Neural progenitor cell (in vitro differentiated cells): ENCODE measurements around the gene SAMD11.

Source experiments
- EZH2 ChIP-seq: fragments of 200-600 bp; sonication (generic); IDR thresholded peaks from 2 replicates; pipeline ENCODE4 v1.6.1; 2017; ENCODE audit warnings: antibody characterized with exemption, mild to moderate bottlenecking, moderate library complexity
- EZH2phosphoT487 ChIP-seq: fragments of 200-600 bp; sonication (generic); IDR thresholded peaks from 2 replicates; pipeline ENCODE4 v1.6.1; 2017; ENCODE audit warnings: antibody characterized with exemption
- TF ChIP-seq, protein P1 (sequence below): fragments of 200-600 bp; sonication (generic); IDR thresholded peaks from 2 replicates; pipeline ENCODE4 v1.5.1; 2017; ENCODE audit warnings: antibody characterized with exemption, mild to moderate bottlenecking

- TF ChIP-seq EZH2phosphoT487 (no peak), EZH2 (no peak)
- TF ChIP-seq, protein P1, sequence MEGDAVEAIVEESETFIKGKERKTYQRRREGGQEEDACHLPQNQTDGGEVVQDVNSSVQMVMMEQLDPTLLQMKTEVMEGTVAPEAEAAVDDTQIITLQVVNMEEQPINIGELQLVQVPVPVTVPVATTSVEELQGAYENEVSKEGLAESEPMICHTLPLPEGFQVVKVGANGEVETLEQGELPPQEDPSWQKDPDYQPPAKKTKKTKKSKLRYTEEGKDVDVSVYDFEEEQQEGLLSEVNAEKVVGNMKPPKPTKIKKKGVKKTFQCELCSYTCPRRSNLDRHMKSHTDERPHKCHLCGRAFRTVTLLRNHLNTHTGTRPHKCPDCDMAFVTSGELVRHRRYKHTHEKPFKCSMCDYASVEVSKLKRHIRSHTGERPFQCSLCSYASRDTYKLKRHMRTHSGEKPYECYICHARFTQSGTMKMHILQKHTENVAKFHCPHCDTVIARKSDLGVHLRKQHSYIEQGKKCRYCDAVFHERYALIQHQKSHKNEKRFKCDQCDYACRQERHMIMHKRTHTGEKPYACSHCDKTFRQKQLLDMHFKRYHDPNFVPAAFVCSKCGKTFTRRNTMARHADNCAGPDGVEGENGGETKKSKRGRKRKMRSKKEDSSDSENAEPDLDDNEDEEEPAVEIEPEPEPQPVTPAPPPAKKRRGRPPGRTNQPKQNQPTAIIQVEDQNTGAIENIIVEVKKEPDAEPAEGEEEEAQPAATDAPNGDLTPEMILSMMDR = no peak
These were observed 47.4 kb downstream of the SAMD11 start for GRCh38 chr1:970973-971730.
